Fibroblast of lung (primary cell): ENCODE measurements around the gene ACAD8. TPM values are rescaled to one million over a fixed set of nuclear protein-coding genes. Genes with fewer than 3 reads are reported as not detected.

Experiments
- DNase-seq, 2 donors: peaks; one replicate each; pipeline versions ENCODE4 v3.0.0 to v3.0.0-alpha.2; 2010; ENCODE audit warnings: low read depth in 2 of 2
- H2AFZ ChIP-seq: 2 replicates; pipeline ENCODE4 v1.5.1; 2012; ENCODE audit warnings: low read length, control low read depth, inconsistent platforms
- H3K27ac ChIP-seq: 2 replicates; pipeline ENCODE4 v1.5.1; 2011; ENCODE audit warnings: low read length, control low read depth; ENCODE audit not compliant: insufficient read depth
- H3K27me3 ChIP-seq: 2 replicates; pipeline ENCODE4 v1.5.1; 2011; ENCODE audit warnings: mild to moderate bottlenecking, low read length; ENCODE audit not compliant: control insufficient read depth, insufficient read depth
- H3K36me3 ChIP-seq: 2 replicates; pipeline ENCODE4 v1.5.1; 2011; ENCODE audit warnings: low read length; ENCODE audit not compliant: control insufficient read depth, insufficient read depth
- H3K4me1 ChIP-seq: 2 replicates; pipeline ENCODE4 v1.5.1; 2011; ENCODE audit warnings: low read length; ENCODE audit not compliant: control insufficient read depth, insufficient read depth; ENCODE audit errors: extremely low read depth
- H3K4me2 ChIP-seq: 2 replicates; pipeline ENCODE4 v1.5.1; 2011; ENCODE audit warnings: low read length, control low read depth; ENCODE audit not compliant: insufficient read depth; ENCODE audit errors: extremely low read depth
- H3K4me3 ChIP-seq, 4 experiments: fragments of 200-600 bp in 1 of 4; sonication (generic) in 1 of 4; replicated peaks in 1 of 4; 2 replicates each; pipeline ENCODE4 v1.5.1; 2011 to 2016; ENCODE audit warnings: low read length in 4 of 4, low read depth in 3 of 4, mild to moderate bottlenecking in 3 of 4, control low read depth in 2 of 4, inconsistent platforms in 1 of 4, mixed read lengths in 1 of 4; ENCODE audit not compliant: insufficient read depth in 1 of 4; ENCODE audit errors: control extremely low read depth in 1 of 4
- H3K79me2 ChIP-seq: 2 replicates; pipeline ENCODE4 v1.5.1; 2012; ENCODE audit warnings: mild to moderate bottlenecking, low read length, inconsistent platforms; ENCODE audit not compliant: control insufficient read depth, insufficient read depth
- H3K9ac ChIP-seq: 2 replicates; pipeline ENCODE4 v1.5.1; 2011; ENCODE audit warnings: mild to moderate bottlenecking, low read length, control low read depth; ENCODE audit not compliant: insufficient read depth
- H3K9me3 ChIP-seq: 2 replicates; pipeline ENCODE4 v1.5.1; 2012; ENCODE audit warnings: low read depth, low read length; ENCODE audit not compliant: control insufficient read depth, insufficient read depth
- H4K20me1 ChIP-seq: 2 replicates; pipeline ENCODE4 v1.5.1; 2011; ENCODE audit warnings: low read length; ENCODE audit not compliant: control insufficient read depth, insufficient read depth; ENCODE audit errors: extremely low read depth
- EZH2 ChIP-seq: IDR thresholded peaks from 2 replicates; pipeline ENCODE4 v1.5.1; 2012; ENCODE audit warnings: low read length, control low read depth, mild to moderate bottlenecking; ENCODE audit errors: missing control alignments
- polyA plus RNA-seq, 2 donors: library from polyadenylated mRNA; depleted of rRNA in 1 of 2; stranded (reverse) in 1 of 2; unstranded in 1 of 2; fragments of >200 nt; gene quantifications; 2 replicates each; pipeline ENCODE4 v1.2.1, GENCODE V29; 2011 to 2012; ENCODE audit warnings: missing spikeins in 1 of 2
- total RNA-seq: library from RNA; depleted of rRNA; stranded (reverse); fragments of >200 nt; gene quantifications from 2 replicates; pipeline ENCODE4 v1.2.1, GENCODE V29; 2014
- TF ChIP-seq, protein P1 (sequence below), 2 donors: IDR thresholded peaks in 1 of 2; conservative IDR thresholded peaks in 1 of 2; 1 replicate in 1 of 2; 2 replicates in 1 of 2; pipeline ENCODE4 v1.5.1; 2011 to 2012; ENCODE audit warnings: low read length in 2 of 2, control low read depth in 1 of 2, inconsistent platforms in 1 of 2, low read depth in 1 of 2, mild to moderate bottlenecking in 1 of 2

The ACAD8 gene
- total and polyA plus RNA-seq, 2 donors (not counting 1 experiment from before 2014, with no cell fraction given): 16.8 to 19.6 TPM

DNA sequence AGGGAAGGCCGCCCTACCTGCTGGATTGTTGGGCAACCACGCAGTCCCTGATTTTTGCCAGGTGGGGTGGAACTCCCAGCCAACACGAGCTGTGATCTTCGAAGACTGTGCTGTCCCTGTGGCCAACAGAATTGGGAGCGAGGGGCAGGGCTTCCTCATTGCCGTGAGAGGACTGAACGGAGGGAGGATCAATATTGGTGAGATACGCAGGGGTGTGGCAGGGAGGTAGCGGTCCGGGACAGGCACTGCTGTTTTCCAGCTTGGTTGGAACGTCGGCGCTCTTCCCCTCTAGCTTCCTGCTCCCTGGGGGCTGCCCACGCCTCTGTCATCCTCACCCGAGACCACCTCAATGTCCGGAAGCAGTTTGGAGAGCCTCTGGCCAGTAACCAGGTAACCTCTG is 7.6 kb downstream of the ACAD8 start:
- peaks cover 4% of the 10 kb centered on the region for H3K36me3 ChIP-seq
- TF ChIP-seq EZH2: no peak

GRCh38 chr11:134261626-134262488 is 8.5 kb downstream of the ACAD8 start:
- Histone ChIP-seq H3K27ac (no peak overlapping the region), H3K36me3 (peaks cover 4% of the 10 kb centered on the region), H3K9ac (no peak overlapping the region), H3K4me3 (no peak overlapping the region), H3K4me1 (no peaks in the 10 kb centered on the region), H3K9me3 (no peaks in the 10 kb centered on the region), H3K27me3 (no peaks in the 10 kb centered on the region), H3K79me2 (no peaks in the 10 kb centered on the region), H3K4me2 (no peak overlapping the region), H2AFZ (no peak overlapping the region), H4K20me1 (no peaks in the 10 kb centered on the region)
- TF ChIP-seq, protein P1, sequence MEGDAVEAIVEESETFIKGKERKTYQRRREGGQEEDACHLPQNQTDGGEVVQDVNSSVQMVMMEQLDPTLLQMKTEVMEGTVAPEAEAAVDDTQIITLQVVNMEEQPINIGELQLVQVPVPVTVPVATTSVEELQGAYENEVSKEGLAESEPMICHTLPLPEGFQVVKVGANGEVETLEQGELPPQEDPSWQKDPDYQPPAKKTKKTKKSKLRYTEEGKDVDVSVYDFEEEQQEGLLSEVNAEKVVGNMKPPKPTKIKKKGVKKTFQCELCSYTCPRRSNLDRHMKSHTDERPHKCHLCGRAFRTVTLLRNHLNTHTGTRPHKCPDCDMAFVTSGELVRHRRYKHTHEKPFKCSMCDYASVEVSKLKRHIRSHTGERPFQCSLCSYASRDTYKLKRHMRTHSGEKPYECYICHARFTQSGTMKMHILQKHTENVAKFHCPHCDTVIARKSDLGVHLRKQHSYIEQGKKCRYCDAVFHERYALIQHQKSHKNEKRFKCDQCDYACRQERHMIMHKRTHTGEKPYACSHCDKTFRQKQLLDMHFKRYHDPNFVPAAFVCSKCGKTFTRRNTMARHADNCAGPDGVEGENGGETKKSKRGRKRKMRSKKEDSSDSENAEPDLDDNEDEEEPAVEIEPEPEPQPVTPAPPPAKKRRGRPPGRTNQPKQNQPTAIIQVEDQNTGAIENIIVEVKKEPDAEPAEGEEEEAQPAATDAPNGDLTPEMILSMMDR (conservative IDR thresholded peaks at IDR 0.05 in 1 of 2, IDR thresholded peaks at IDR 0.05 in 1 of 2; ENCODE audit: low read depth in 1 of 2, low read length in 2 of 2): peak; percentile 33 to 56
- TF ChIP-seq EZH2: no peak
- no peak for DNase-seq

More for the DNA sequence above, 7.6 kb downstream of the ACAD8 start:
- Histone ChIP-seq H3K9me3 (no peaks in the 10 kb centered on the region), H3K4me3 (no peak overlapping the region), H3K4me1 (no peaks in the 10 kb centered on the region), H4K20me1 (no peaks in the 10 kb centered on the region), H3K27ac (no peak overlapping the region), H3K79me2 (no peaks in the 10 kb centered on the region), H3K27me3 (no peaks in the 10 kb centered on the region), H3K4me2 (no peak overlapping the region), H3K9ac (no peak overlapping the region), H2AFZ (no peak overlapping the region)
- DNase-seq: no peak

DNA sequence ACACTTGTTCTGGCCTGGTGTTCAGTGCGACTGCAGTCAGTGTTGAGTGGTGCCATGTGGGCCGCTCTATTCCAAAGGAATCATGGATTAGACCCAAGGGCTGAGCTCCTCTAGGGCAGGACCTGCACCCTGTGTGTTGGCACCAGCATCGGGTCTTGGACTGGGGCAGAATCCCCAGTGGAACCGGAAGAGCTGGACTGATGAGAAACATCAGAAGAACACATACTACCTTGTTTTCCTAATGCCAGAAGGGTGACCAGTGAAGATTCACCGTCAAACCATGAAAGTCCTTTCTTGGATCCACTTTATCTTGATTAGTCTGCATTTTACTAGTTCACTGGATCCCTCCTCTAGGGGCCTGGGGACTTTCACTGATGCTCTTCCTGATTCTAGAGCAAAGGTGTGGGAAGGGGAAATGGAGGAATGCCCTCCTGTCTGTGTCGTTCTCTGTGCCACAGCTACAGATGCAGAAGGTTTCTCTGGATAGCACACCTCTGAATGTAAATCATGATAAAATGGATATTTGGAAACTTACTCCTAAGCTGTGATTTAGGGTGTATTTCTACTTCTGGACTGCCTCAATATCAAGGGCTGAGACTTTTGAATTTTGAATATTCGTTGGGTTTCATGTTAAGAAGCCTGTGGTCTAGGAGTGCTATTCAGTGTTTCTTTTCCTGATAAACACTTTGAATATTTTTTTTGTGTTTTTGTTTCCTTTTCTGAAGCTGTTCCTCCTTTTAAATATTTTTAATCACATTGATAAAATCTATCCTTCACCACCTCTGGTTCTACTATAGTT is 11.8 kb downstream of the ACAD8 start:
- Histone ChIP-seq H3K79me2 (no peaks in the 10 kb centered on the region), H3K4me1 (no peaks in the 10 kb centered on the region), H3K36me3 (peaks cover 3% of the 10 kb centered on the region), H2AFZ (no peak overlapping the region), H3K4me2 (no peak overlapping the region), H3K4me3 (no peak overlapping the region), H3K9me3 (no peaks in the 10 kb centered on the region), H4K20me1 (no peaks in the 10 kb centered on the region), H3K27ac (no peak overlapping the region), H3K9ac (no peak overlapping the region), H3K27me3 (no peaks in the 10 kb centered on the region)
- TF ChIP-seq EZH2: no peak
- TF ChIP-seq, protein P1 (conservative IDR thresholded peaks at IDR 0.05 in 1 of 2, IDR thresholded peaks at IDR 0.05 in 1 of 2; ENCODE audit: low read depth in 1 of 2, low read length in 2 of 2): no peak
- DNase-seq: no peak
